Activated T-cell treated with anti-CD3 and anti-CD28 coated beads for 1 hour (primary cell): Measurements from ENCODE around the gene MOK.

Experiments used
- DNase-seq: peaks from one replicate; pipeline ENCODE4 v3.0.0-alpha.2; 2020; ENCODE audit warnings: low read depth

Gene MOK

DNA sequence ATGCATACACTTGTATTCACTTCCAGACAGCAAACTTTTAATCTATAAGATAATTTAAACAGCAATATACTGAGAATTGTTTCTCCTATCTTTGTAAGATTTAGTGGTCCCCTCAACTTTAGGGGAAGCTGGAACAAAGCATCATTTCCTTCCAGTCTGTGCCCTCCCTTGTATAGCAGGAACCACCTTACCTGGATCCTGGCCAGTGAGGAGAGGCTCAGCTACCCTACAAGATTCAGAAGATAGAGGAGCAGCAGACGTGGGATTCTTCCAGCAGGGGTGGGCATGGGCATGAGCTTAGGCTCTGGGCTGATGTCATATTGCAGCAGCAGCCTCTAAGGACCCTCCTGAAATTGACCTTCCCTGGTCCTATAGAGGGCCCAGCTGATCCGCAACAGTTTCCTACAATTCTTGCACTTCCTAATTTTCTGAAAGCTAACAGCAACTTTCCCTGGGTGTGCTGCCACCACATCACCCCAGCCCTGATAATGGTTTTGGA is 21.3 kb downstream of the MOK start:
- no peak for DNase-seq

- DNase-seq: no peak
Measured at GRCh38 chr14:102282751-102283465, 22.1 kb downstream of the MOK start.

- no peak for DNase-seq
Measured at GRCh38 chr14:102280376-102280962, 24.5 kb downstream of the MOK start.

DNA sequence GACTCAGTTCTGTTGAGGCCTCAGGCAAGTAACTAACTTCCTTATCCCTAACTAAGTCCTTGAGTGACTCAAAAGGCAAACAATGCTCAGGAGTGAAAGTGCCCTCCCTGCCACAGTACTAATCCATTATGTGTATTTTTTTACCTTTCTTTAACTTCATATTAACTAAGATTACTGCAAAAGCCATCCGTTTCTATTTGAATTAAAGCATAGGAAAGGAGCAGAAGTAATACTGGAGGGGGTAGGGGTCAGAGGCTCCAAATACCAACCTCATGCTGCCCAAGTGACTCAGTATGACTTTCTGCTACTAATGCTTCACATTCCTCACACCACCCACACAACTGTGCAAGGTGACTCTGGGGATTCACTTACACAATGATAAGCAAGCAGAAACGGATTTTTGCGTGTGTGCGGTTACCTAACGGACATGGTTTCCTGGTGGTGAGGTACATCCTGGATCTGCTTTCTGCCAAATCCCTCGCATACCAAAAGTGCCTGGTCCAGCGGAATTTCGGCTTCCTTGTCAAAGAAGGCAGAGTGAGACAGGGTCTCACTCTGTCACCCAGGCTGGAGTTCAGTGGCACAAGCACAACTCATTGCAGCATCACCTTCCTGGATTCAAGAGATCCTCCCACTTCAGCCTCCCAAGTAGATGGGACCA is 25.1 kb downstream of the MOK start:
- DNase-seq: no peak

DNA sequence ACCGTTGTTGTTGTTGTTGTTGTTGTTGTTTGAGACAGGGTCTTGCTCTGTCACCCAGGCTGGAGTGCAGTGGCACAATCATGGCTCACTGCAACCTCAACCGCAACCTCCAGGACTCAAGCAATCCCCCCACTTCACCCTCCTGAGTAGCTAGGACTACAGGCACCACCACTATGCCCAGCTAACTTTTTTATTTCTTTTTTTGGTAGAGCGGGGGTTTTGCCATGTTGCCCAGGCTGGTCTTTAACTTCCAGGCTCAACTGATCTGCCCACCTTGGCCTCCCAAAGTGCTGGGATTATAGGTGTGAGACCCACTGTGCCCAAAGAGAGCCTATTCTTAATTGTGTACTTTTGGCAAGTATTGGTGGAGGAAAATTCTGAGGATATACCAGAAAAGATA is 25.7 kb downstream of the MOK start:
- DNase-seq: no peak

DNA sequence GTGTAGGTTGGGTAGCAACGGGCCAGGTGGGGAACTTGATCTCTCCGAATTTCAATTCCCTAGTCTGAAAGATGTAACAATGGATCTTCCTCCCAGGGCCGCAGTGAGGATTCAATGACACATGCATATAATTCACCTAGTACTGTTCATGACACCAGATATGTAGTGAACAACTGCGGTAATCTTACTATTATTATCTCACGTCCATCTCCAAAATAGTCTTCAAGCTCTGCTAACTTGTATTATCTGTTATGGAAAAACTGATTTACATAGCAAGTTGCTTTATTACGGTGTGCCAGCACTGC is 26.4 kb downstream of the MOK start:
- no peak for DNase-seq

- DNase-seq: no peak
Measured at GRCh38 chr14:102277874-102278630, 26.9 kb downstream of the MOK start.

DNA sequence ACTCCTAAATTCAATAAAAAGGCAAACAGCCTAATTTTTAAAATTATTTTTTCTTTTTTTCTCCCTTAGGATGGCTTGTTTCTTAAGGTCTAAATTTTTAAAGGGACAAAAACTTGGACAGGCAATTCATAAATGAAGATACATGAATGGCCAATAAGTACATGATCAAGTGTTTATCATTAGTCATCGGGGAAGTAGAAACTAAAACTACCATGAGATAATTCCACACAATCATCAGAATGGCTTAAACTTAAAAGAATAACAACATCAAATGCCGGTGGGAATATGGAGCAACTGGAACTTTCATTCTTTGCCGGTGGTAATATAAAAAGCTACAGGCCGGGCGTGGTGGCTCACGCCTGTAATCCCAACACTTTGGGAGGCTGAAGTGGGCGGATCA is 29.1 kb downstream of the MOK start:
- no peak for DNase-seq

DNA sequence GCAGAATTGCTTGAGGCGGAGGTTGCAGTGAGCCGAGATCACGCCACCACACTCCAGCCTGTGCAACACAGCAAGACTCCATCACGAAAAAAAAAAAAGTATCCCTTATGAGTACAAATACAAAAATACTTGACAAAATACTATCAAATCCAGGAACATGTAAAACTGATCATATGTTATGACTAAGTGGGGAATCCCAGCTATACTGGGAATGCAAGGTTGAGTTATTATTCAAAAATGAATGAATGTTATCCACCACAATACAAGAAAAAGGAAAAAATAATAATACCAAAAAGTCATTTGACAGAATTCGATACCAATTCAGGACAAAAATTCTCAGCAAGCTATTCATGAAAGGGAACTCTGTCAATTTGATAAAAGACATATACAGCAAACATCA is 32.6 kb downstream of the MOK start:
- DNase-seq: no peak

GRCh38 chr14:102264775-102265174 is 40.2 kb downstream of the MOK start:
- DNase-seq: no peak

DNA sequence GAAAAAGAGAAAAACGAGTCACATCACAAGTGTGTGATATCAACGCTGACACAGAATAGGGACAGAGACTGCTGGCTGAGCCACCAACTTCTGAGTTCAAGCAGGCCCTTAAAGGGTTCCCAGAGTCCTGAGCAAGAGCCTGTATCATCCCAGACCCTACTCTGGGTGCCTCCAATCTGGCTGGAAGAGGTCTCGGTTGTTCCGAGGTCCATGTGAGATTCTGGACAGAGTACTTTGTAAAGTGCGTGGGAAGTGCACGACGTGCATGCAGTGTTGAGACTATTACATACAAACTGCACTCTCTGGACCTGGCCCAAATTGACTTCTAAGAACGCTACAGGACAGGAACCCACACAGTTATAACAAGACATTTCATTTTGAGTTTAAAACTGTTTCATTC is 40.6 kb downstream of the MOK start:
- DNase-seq: no peak

GRCh38 chr14:102262929-102263462 is 42.0 kb downstream of the MOK start:
- no peak for DNase-seq

- no peak for DNase-seq
Measured at GRCh38 chr14:102258136-102258535, 46.8 kb downstream of the MOK start.

DNA sequence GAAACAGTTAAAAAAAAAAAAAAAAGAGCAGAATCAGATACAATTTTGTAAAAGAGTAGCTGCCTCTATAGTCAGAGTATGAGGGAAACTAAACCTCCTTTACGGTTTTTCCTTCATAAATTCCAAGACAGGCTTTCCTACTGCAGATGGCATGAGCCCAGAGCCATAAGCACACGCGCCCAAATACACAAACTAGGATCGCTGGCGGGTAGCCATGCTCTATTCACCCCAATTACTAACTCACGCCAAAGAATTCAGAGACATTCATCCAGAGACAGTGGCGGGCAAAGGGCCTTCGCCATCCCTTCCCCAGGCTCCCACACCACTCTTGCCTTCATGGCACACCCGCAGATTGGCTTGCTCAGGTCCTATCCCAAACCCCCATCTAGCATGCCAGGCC is 48.2 kb downstream of the MOK start:
- no peak for DNase-seq

GRCh38 chr14:102255401-102256190 is 49.4 kb downstream of the MOK start:
- DNase-seq: no peak

- no peak for DNase-seq
Measured at GRCh38 chr14:102252834-102253801, 51.8 kb downstream of the MOK start.

- no peak for DNase-seq
Measured at GRCh38 chr14:102251161-102251560, 53.8 kb downstream of the MOK start.

DNA sequence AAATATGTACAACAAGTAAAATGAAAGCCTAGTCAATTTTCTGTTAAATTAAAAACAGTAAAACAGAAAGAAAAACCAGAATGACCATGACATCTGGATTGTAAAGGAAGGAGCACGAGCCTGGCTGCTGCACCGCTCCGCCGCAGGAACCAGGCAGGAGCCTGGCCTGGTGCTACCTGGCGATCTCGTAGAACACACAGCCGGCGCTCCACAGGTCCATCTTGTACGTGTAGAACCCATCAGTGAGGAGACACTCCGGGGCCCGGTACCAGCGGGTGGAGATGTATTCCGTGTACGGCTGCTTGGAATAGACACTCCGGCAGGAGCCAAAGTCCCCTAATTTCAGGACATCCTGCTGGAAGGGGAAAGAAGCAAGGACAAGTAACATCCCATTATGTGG is 54.3 kb downstream of the MOK start:
- no peak for DNase-seq

DNA sequence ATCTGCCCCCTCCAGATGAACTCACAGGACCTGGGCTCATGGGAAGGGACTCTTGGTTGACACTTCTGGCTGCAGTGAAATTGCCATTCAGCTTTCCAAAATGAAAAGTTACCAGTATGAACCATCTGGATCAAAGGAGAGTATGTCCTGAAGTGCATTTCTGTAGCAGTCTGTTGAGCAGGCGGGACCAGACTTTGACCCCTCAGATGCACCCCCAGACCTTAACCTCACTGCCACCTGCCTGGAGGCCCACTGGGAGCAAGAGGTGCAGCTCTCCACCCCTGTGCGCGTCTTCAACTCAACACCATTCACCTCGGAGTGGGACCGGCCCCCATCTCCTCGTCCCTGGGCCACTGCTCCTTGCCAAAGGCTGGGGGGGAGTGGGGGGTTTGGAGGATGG is 55.0 kb downstream of the MOK start:
- no peak for DNase-seq

- DNase-seq: no peak
Measured at GRCh38 chr14:102249041-102249440, 55.9 kb downstream of the MOK start.

DNA sequence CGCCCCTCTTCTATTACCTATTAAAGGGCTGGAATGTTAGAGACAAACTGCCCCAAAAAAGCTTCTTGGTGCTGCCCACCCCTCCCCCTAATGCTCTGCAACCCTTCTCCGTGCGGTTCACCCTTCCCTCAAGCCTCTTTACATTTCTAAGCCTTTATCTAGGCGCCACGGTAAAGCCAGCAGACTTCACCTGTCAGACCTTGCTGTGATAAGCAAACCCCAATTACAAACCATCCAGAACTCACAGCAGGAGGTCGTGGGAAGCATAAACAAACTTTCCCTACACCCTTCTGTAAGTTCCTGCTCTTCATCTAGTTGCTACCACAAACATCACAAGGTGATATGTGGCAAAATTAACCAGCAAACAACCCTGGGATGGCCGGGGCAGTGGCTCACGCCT is 56.8 kb downstream of the MOK start:
- no peak for DNase-seq
